HG03175 (cell line): ENCODE results near the gene ATF7.
"Not testable (repeated sequence)": the region's sequence is repeated elsewhere in the genome, so short reads cannot be mapped to it uniquely, and the experiment has no call there.

ENCODE experiments used
- ATAC-seq: cut with Tn5 transposase; IDR thresholded peaks from one replicate; pipeline ENCODE4 v1.9.1; 2021; ENCODE audit warnings: mild to moderate bottlenecking, moderate library complexity; ENCODE audit not compliant: unreplicated experiment

Gene ATF7

DNA sequence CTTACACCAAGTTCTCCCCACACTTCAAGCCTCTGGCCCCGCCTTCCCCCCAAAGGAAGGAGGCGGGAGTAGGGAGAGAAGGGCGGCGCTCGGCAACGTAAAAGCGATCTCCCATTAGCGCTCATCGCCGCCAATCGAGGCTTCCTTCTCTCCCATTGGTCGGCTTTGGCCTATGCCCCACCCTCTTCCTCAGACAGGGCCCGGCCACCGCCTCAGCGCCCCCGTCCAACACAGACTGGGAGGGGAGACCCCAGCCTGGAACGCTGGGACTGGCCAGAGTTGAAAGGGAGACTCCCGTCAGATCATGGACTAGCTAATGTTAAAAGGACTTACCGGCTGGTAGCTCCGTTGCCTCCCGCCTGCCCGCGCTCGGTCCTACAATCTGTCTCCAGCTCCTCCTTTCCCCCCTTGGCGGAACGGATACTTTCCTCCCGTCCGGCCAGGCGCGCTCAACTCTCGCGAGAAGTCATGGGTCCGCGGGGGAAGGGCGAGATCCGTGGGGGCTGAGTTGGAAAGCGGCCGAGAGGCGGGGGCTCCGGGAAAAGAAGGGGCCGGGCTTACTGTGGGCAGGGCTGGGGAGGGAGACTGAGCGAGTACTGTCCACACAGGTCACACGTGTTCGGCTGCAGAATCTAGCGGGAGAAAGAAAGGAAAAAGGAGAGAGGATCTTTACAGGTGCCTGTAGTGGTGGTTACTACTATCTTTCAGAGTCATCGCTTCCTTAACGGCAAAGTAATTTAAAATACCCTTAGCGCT, at the start of gene ATF7:
Gene ATF7, minus strand, starts transcription at position 437 of the 756 bp plus-strand sequence. CDS start 25,382 bp downstream, outside the sequence.
- peak; percentile 97 for ATAC-seq

DNA sequence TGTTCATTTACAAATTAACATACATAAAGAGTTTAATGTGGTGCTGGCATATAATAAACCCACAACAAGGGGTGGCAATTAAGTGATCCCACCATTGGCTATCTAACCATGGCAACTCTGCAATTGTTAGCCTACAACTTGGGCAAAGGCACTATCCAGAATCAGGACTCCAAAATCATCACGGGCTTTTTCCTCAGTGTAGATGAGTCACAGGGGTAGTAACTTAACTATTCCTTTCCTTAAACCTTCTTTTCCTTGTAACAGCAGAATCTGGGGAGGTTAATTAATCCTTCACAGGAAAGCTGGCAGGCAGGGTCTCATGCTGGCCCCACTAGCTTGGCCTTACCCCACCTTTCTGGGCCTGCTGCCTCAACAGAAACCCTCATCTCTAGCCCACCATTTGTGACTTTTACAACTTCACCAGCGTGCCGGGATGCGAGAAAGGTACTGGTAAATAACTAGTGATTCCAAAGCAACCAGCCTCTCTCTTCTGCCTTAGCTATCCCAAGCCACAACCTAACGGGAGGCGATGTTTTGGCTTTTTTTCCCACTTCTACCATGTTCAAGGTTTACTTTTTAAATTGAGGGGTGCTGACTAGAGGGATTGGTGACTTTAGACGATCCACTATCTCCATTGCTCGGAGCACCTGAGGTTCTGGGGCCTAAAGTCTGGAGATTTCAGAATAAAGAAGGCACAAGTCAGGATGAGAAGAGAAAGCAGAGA, 49.0 kb upstream of the ATF7 start:
- no peak for ATAC-seq

DNA sequence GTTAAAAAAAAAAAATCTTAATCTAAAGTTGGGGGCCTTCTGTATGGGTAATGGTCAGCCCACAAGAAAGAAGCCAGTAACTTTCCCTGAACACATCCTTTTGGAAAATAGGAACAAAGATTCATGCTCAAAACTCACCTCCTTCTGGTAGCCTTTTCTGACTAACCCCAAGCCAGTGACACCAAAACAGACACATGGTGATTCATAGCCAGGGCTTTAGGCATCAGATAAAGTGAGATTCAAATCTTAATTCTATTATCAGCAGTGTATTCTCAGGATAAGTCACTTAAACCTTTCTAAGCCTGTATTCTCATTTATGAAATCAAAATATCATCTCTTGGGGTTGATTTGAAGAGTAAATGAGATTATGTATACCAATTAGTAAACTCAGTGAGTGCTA, 44.8 kb upstream of the ATF7 start:
- no peak for ATAC-seq

DNA sequence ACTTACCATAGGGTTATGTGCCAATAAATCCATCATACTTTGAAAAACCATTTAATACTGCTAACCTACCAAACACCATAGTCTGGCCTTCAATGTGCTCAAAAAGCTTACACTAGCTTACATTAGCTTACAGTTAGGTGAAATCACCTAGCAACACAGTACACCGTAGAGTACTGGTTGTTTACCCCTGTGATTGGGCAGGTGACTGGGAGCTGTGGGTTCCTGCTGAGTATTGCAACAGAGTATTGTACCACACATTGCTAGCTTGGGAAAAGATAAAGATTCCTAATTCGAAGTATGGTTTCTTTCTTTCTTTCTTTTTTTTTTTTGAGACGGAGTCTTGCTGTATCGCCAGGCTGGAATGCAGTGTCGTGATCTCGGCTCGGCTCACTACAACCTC, 44.1 kb upstream of the ATF7 start:
- no peak for ATAC-seq

DNA sequence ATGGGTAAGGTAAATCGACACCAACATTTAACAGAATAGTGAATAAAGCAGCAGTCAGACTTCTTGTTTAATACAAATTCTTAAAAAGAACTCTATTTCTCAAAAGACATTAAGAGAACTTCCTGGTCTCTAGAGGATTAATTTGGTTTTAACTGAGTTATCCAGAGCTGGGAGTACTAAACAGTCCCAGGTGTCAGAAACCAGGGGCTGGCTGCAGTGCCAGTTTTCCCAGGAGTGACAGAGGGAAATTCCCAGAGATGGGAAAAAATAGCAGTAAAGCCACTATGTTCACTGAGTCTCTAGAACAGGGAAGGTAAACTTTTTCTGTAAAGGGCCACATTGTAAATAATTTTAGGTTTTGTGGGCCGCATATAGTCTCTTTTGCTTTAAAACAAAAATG, 40.9 kb upstream of the ATF7 start:
- ATAC-seq, result no peak

DNA sequence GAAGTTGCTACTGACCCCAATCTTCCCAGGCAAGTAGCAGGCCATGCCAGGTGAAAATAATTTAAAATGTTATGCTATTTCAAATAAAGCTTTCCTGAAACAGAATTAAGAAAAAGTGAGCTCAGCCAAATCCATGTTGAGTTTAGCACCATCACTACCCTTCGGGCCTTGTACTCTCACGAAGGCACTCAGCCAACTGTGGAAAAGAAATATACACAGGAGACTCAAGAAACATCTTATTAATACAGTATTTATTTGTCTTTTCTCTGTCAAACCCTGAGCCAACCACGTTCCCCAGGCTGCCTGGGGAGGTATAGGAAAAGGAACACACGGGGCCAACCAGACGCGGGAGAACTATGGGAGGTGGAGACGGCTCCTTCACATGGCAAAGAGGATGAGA, 38.8 kb upstream of the ATF7 start:
- no peak for ATAC-seq

DNA sequence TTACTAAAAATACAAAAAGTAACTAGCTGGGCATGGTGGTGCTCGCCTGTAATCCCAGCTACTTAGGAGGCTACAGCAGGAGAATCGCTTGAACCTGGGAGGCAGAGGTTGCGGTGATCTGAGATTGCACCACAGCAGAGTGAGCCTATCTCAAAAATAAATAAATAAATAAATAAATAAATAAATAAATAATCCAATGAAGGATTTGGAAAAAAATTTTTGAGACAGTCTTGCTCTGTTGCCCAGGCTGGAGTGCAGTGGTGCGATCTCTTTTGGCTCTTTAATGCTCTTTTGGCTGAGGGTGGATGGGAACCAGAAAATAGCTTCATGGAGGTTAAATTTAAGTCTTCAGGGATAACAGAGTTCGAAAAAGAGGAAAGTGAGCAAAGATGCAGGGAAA, 38.0 kb upstream of the ATF7 start:
- ATAC-seq, result no peak

DNA sequence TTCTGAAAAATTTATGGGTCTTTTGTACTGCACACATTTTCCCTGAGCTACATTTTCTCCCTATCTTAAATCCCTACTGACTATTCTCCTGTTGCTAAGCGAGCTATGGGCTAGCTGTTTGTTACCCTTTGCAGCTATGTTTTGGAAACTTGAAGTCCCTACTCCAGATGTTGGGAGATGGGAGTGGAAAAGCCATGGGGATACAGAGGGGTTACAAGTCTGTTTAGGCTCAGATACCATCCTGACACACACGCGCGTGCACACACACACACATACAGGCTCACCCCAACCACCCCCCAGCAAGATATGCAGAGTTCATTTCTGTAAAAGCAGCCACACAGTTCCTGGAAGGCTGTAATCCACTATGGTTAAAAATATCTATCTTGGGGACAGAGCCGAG, 33.9 kb upstream of the ATF7 start:
- no peak for ATAC-seq

DNA sequence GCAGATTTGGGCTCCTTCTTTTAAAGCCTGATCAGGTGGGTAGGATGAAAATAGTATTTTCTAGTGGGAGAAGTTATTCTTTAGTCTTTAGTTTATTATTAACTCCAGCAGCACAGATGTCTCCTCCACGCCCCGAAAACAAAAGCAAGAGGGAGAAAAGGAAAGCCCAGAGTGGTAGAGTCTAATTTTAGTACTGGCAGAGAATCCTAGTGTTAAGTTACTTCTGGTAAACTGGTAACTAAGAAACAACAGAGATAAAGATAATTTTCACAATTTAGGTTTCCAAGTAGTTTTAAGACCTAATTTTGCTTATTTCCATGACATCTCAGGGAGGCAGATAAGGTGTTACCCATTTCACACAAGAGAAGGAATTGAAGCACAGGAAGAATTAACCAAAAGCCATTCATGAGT, 33.4 kb upstream of the ATF7 start:
- ATAC-seq, result peak; percentile 59

DNA sequence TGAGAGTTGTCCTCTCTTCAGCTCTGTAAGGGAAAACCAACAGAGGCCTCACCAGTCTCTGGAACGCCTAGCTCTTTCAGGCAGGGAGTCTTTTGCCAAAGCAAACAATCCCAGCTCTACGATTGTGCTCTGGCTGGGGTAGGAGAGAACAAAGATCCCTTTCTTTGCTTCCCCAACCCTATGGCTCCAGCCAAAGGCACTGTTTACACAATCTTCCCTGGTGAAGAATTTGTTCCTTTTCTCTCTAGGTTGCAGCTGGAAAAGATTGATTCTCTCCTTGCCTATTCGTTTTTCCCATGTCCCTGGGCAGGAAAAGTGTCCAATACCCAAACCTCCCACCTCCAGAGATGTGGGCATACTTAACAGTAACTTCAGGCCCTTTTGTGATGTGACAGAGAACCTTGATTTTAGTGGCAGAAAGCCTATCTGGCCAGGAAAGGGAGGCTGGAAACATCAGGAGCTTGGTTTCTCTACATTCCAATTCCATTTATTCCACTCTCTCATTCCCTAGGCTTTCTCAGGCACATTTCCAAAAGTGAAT, 32.9 kb upstream of the ATF7 start:
- no peak for ATAC-seq

DNA sequence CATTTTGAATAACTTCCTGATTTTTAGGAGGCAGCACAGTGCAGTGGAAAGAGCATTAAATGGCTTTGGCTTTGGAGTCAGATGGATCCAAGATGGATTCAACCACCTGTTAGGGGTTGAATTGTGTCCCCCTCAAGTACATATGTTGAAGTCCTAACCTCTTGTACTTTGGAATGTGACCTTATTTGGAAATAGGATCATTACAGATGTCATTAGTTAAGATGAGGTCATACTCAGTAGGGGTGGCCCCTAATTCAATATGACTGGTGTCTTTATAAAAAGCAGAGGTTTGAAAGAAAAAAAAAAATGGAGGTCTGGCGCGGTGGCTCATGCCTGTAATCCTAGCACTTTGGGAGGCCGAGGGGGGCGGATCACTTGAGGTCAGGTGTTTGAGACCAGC, 30.9 kb upstream of the ATF7 start:
- ATAC-seq, result no peak

DNA sequence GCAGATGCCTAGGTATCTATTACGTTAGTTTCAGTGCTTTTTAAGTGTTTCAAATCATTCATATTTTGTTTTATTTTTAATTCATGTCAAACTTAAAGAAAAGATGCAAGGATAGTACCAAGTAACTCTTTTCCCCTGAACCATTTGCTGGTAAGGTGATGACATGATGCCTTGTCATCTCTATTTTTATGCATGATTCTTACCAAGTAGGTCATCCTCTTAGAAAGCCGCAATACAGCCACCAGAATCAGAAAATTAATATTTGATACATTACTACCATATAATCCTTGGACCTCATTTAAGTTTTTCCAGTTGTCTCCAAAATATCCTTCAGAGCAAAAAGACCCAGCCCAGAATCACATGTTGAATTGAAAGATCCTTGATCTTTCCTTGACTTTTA, 27.4 kb upstream of the ATF7 start:
- no peak for ATAC-seq

DNA sequence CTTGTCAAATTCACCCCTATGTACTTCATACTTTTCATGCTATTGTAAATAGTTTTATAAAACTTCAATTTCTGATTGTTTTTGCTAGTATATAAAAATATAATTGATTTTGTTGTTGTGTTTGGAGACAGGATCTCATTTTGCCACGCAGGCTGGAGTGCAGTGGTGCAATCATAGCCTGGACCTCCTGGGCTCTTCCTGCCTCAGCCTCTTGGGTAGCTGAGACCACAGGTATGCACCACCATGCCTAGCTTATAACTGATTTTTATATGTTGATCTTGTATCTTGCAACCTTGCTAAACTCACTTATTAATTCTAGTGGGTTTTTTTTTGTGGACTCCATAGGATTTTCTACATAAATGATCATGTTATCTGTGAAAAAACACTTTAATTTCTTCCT, 26.2 kb upstream of the ATF7 start:
- no peak for ATAC-seq

DNA sequence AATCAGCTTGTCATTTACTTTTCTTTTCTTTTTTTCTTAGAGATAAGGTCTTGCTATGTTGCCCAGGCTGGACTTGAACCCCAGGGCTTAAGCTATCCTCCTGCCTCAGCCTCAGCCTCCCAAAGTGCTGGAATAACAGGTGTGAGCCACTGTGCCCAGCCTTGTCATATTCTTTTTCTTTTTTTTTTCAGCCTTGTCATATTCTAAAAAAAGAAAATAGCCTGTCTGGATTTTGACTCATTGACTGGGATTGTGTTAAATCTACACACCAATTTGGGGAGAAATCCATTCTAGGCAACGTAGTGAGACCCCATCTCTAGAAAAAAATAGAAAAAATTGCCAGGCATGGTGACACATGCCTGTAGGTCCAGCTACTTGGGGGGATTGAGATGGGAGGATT, 25.6 kb upstream of the ATF7 start:
- no peak for ATAC-seq

DNA sequence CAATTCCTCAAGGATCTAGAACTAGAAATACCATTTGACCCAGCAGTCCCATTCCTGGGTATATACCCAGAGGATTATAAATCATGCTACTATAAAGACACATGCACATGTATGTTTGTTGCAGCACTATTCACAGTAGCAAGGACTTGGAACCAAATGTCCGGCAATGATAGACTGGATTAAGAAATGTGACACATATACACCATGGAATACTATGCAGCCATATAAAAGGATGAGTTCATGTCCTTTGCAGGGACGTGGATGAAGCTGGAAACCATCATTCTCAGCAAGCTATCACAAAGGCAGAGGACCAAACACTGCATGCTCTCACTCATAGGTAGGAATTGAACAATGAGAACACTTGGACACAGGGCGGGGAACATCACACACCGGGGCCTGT, 20.1 kb upstream of the ATF7 start:
- not testable (repeated sequence) for ATAC-seq

DNA sequence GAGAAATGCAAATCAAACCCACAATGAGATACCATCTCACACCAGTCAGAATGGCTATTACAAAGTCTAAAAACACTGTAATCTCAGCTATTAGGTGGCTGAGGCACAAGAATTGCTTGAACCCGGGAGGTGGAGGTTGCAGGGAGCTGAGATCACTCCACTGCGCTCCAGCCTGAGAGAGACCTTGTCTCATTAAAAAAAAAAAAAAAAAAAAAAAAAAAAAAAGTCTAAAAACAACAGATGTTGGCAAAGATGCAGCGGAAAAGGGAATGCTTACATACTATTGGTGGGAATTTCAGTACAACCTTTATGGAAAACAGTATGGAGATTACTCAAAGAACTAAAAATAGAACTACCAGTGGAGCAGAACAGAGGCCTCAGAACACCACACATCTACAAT, 19.0 kb upstream of the ATF7 start:
- ATAC-seq, result no peak

DNA sequence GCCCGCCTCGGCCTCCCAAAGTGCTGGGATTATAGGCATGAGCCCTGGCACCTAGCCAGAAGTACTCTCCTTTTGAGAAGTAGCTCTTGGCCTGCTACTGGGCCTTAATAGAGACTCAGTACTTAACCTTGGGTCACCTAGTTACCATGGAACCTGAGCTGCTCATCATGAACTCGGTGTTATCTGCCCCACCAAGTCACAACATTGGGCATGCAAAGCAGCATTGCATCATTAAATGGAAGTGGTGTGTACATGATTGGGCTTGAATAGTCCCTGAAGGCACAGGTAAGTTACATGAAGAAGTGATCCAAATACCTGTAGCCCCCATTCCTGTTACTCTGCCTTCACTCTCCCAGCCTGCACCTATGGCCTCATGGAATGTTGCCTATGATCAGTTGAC, 18.0 kb upstream of the ATF7 start:
- no peak for ATAC-seq

DNA sequence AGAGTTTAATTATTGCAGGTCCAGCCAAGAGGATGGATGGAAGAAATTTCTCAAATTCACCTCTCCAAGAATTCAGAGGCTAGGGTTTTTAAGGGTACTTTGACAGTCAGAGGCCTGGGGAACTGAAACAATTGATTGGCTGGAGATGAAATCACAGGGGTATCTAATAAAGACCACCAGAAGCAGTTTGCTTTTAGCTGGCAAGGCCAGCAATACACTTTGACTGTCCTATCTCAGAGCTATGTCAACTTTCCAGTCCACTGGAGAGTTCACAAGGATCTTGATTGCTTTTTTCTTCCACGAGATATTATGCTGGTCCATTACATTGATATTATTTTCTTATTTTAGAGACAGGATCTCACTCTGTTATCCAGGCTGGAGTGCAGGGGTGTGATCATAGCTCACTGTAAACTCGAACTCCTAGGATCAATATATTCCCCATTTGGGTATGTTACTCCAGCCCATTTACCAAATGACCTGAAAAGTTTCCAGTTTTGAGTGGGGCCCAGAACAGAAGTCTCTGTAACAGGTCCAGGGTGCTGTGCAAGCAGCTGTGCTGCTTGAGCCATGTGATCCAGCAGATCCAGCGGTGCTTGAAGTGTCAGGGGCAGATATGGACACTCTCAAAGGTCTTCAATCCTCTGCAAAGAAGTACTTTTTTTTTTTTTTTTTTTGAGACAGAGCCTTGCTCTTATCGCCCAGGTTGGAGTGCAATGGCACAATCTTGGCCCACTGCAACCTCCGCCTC, 17.2 kb upstream of the ATF7 start:
- ATAC-seq, result no peak

DNA sequence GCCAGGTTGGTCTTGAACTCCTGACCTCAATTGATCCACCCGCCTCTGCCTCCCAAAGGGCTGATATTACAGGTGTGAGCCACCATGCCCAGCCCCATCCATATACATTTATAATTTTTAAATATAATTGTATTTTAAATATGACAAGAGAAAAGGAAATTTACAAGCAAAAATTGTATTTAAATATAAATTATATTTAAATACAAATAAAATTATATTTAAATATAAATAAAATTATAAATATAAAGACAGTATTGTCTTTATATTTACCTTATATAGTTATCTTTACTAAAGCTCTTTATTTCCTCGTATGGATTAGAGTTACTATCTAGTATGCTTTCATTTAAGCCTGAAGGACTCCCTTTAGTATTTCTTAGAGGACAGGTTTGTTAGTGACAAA, 11.9 kb upstream of the ATF7 start:
- ATAC-seq, result no peak

DNA sequence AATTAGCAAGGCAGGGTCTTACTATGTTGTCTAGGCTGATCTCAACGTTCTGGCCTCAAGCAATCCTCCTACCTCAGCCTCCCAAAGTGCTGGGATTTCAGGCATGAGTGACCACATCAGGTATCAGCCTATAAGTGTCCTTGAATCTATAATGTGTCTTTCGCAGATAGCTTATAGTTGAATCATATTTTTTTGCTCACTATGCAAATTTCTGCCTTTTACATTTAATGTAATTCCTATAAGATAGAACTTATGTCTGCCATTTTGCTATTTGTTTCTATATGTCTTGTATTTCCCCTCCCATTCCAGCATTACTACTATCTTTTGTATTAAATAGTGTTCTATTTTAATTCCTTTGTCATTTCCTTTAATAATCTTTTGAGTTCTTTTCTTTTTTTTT, 10.5 kb upstream of the ATF7 start:
- ATAC-seq, result no peak

DNA sequence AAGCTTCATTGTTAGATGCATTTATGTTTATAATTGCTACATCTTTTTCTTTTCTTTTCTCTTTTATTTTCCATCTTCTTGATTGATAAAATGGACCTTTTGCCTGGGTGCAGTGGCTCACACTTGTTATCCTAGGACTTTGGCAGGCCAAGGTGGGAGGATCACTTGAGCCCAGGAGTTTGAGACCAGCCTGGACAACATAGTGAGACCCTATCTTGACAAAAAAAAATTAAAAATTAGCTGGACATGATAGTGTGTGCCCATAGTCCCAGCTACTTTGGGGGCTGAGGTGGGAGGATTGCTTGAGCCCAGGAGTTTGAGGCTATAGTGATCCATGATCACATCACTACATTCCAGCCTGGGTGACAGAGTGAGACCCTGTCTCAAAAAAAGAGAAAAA, 9.5 kb upstream of the ATF7 start:
- not testable (repeated sequence) for ATAC-seq

DNA sequence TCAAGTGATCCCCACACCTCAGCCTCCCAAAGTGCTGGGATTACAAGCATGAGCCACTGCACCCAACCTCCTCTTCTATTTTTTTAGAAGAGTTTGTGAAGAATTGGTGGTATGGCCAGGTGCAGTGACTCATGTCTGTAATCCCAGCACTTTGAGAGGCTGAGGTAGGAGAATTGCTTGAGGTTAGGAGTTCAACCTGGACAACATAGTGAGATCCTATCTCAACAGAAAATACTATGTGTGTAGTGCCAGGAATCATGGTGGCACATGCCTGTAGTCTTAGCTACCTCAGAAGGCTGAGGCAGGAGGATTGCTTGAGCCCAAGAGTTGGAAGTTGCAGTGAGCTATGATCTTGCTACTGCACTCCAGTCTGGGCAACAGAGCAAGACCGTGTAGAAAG, 5.5 kb upstream of the ATF7 start:
- no peak for ATAC-seq
